ENCODE results near the gene CPSF4L. TPM values are rescaled to one million over a fixed set of nuclear protein-coding genes. Genes with fewer than 3 reads are reported as not detected.

The CPSF4L gene
- polyA plus RNA-seq, 3 donors = not detected

DNA sequence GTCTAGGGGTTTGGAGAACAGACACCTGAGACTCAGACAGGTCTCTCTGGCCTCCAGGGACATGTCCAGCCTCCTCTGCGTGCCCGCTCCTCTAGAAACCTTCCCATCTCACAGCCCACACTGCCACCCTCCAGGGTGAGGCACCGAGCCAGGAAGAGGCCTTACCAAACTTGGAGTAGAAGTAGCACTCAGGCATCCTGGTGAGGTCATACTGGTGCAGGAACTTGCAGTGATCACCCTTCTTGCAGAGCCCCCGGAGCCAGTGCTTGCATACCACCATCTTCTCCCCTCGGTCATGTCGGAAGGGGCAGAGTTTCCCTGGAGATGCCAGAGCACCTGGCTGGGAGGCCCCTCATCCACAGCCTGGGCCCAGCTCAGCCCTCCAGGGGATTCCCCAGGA, 4.2 kb downstream of the CPSF4L start:
- peaks cover 2 to 6% (median 6%) of the 10 kb centered on the region in 3 donors for H3K27me3 Mint-ChIP-seq (ENCODE audit: low read depth in 3 of 3)
- Histone ChIP-seq H3K79me2 (ENCODE audit: insufficient read depth, low read length) (no peaks in the 10 kb centered on the region), H3K27me3 (ENCODE audit: control insufficient read depth in 2 of 2, insufficient read depth in 2 of 2, low read length in 2 of 2) (no peaks in the 10 kb centered on the region), H3K9me3 (replicated peaks in 1 of 2; ENCODE audit: control insufficient read depth in 1 of 2, insufficient read depth in 1 of 2, low read length in 2 of 2) (no peaks in the 10 kb centered on the region), H3K36me3 (replicated peaks in 1 of 2; ENCODE audit: control insufficient read depth in 1 of 2, insufficient read depth in 2 of 2, low read length in 2 of 2) (no peaks in the 10 kb centered on the region), H3K9ac (ENCODE audit: insufficient read depth, low read length, poor library complexity, severe bottlenecking) (no peak overlapping the region), H3K4me2 (replicated peaks; ENCODE audit: extremely low read depth, low read length, poor library complexity, severe bottlenecking) (no peak overlapping the region), H3K4me1 (ENCODE audit: control insufficient read depth in 1 of 2, insufficient read depth in 2 of 2, low read length in 2 of 2) (no peaks in the 10 kb centered on the region), H2AFZ (ENCODE audit: insufficient read depth, low read depth, low read length, poor library complexity, severe bottlenecking) (no peak overlapping the region), H4K20me1 (ENCODE audit: insufficient read depth, low read length) (no peaks in the 10 kb centered on the region), H3K27ac (ENCODE audit: low read depth in 1 of 2, low read length in 2 of 2) (no peak overlapping the region), H3K4me3 (replicated peaks in 1 of 3; ENCODE audit: low read depth in 2 of 3, low read length in 3 of 3) (no peak overlapping the region)
- intact Hi-C loops (cut with micrococcal nuclease) = no loop called here
- no peaks in the 10 kb centered on the region for H3K36me3 Mint-ChIP-seq
- peak overlapping the region in 1 of 7 donors; percentile 60 for H3K27ac Mint-ChIP-seq
- peaks cover 3% of the 10 kb centered on the region for H3K4me1 Mint-ChIP-seq
- TF ChIP-seq, protein P1, sequence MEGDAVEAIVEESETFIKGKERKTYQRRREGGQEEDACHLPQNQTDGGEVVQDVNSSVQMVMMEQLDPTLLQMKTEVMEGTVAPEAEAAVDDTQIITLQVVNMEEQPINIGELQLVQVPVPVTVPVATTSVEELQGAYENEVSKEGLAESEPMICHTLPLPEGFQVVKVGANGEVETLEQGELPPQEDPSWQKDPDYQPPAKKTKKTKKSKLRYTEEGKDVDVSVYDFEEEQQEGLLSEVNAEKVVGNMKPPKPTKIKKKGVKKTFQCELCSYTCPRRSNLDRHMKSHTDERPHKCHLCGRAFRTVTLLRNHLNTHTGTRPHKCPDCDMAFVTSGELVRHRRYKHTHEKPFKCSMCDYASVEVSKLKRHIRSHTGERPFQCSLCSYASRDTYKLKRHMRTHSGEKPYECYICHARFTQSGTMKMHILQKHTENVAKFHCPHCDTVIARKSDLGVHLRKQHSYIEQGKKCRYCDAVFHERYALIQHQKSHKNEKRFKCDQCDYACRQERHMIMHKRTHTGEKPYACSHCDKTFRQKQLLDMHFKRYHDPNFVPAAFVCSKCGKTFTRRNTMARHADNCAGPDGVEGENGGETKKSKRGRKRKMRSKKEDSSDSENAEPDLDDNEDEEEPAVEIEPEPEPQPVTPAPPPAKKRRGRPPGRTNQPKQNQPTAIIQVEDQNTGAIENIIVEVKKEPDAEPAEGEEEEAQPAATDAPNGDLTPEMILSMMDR (IDR thresholded peaks at IDR 0.05) = no peak
- 84% methylated on average over 6 of the region's 6 CpGs for WGBS (ENCODE audit: insufficient coverage)
- peaks cover 0 to 3% (median 0%) of the 10 kb centered on the region in 7 donors for H3K9me3 Mint-ChIP-seq
- no peak for DNase-seq
- H3K4me3 Mint-ChIP-seq = no peak overlapping the region

DNA sequence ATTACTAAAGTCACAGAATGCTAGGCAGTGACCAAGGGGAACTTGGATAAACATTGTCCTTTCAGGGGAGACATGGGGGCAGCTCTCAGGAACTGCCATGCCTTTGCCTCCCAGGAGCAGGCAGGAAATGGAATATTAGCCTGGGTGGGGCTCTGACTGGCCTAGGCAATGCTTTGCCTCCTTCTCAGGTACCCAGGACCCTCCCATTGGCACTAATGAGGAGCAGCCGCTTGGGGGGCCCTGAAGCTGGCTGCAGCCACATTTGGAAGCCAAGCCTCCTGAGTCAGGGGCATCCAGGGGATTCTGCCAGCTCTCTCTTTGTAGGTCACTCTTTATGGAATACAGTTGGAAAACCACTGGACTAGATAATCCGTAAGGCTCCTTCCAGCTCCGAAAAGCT, 5.5 kb downstream of the CPSF4L start:
- intact Hi-C loops (cut with micrococcal nuclease) = loop anchor here in 1 of 2 donors (1.0 kb wide), 1 partner anchor 113 kb away; no protein-coding TSS in a partner anchor
- H3K36me3 ChIP-seq (replicated peaks in 1 of 2; ENCODE audit: control insufficient read depth in 1 of 2, insufficient read depth in 2 of 2, low read length in 2 of 2) = no peaks in the 10 kb centered on the region
- no peaks in the 10 kb centered on the region for H3K27me3 ChIP-seq (ENCODE audit: control insufficient read depth in 2 of 2, insufficient read depth in 2 of 2, low read length in 2 of 2)
- H3K27ac ChIP-seq (ENCODE audit: low read depth in 1 of 2, low read length in 2 of 2) = no peak overlapping the region
- TF ChIP-seq, protein P1 (IDR thresholded peaks at IDR 0.05) = no peak
- WGBS (ENCODE audit: insufficient coverage) = 100% methylated on average over 1 of the region's 3 CpGs
- DNase-seq = no peak
- no peaks in the 10 kb centered on the region for H3K79me2 ChIP-seq (ENCODE audit: insufficient read depth, low read length)
- no peak overlapping the region for H3K4me3 ChIP-seq (replicated peaks in 1 of 3; ENCODE audit: low read depth in 2 of 3, low read length in 3 of 3)
- H3K9me3 Mint-ChIP-seq = no peaks in the 10 kb centered on the region
- H3K27me3 Mint-ChIP-seq (ENCODE audit: low read depth in 3 of 3) = peaks cover 1 to 10% (median 2%) of the 10 kb centered on the region in 3 donors
- H4K20me1 ChIP-seq (ENCODE audit: insufficient read depth, low read length) = no peaks in the 10 kb centered on the region
- no peak overlapping the region for H2AFZ ChIP-seq (ENCODE audit: insufficient read depth, low read depth, low read length, poor library complexity, severe bottlenecking)
- peak overlapping the region in 1 of 7 donors; percentile 63 for H3K27ac Mint-ChIP-seq
- no peaks in the 10 kb centered on the region for H3K4me1 ChIP-seq (ENCODE audit: control insufficient read depth in 1 of 2, insufficient read depth in 2 of 2, low read length in 2 of 2)
- H3K4me3 Mint-ChIP-seq = no peak overlapping the region
- no peaks in the 10 kb centered on the region for H3K36me3 Mint-ChIP-seq
- no peak overlapping the region for H3K4me2 ChIP-seq (replicated peaks; ENCODE audit: extremely low read depth, low read length, poor library complexity, severe bottlenecking)
- H3K9me3 ChIP-seq (replicated peaks in 1 of 2; ENCODE audit: control insufficient read depth in 1 of 2, insufficient read depth in 1 of 2, low read length in 2 of 2) = no peaks in the 10 kb centered on the region
- H3K4me1 Mint-ChIP-seq = peaks cover 3% of the 10 kb centered on the region
- H3K9ac ChIP-seq (ENCODE audit: insufficient read depth, low read length, poor library complexity, severe bottlenecking) = no peak overlapping the region

All from CD14-positive monocyte (primary cell).